Kidney (tissue), 14 donors: ENCODE measurements around the gene CGB5. TPM values are rescaled to one million over a fixed set of nuclear protein-coding genes. Genes with fewer than 3 reads are reported as not detected.
A peak's percentile ranks its signal among the peaks of the same experiment; 100 is the strongest.

Source experiments
- DNase-seq, 5 donors: peaks; one replicate each; pipeline ENCODE4 v3.0.0-alpha.2; 2013 to 2020
- FAIRE-seq: peaks from 2 replicates; lab custom pipeline; 2012; peaks lifted over from hg19 to GRCh38; lab: Jason Lieb, UNC
- H3K27ac ChIP-seq, 2 donors: one replicate each; pipeline ENCODE4 v1.7.0; 2013; ENCODE audit warnings: low read depth in 2 of 2, low read length in 2 of 2, inconsistent platforms in 1 of 2
- H3K27me3 ChIP-seq: one replicate; pipeline ENCODE4 v1.7.1; 2013; ENCODE audit warnings: low read length, inconsistent platforms; ENCODE audit not compliant: control insufficient read depth, insufficient read depth
- H3K36me3 ChIP-seq, 3 donors: one replicate each; pipeline versions ENCODE4 v1.7.0 to v1.7.1; 2013; ENCODE audit warnings: low read length in 3 of 3, control low read depth in 1 of 3, inconsistent platforms in 1 of 3; ENCODE audit not compliant: insufficient read depth in 3 of 3, control insufficient read depth in 2 of 3
- H3K4me1 ChIP-seq, 3 donors: one replicate each; pipeline versions ENCODE4 v1.7.0 to v1.7.1; 2013; ENCODE audit warnings: low read length in 3 of 3, inconsistent platforms in 1 of 3, low read depth in 1 of 3; ENCODE audit not compliant: control insufficient read depth in 2 of 3, insufficient read depth in 2 of 3
- H3K4me3 ChIP-seq, 3 donors: one replicate each; pipeline versions ENCODE4 v1.7.0 to v1.8.1; 2013; ENCODE audit warnings: low read length in 3 of 3, control low read depth in 1 of 3, inconsistent platforms in 1 of 3
- H3K9ac ChIP-seq, 3 donors: one replicate each; pipeline versions ENCODE4 v1.7.0 to v1.7.1; 2013; ENCODE audit warnings: low read length in 3 of 3, control low read depth in 1 of 3, inconsistent platforms in 1 of 3
- H3K9me3 ChIP-seq, 3 donors: one replicate each; pipeline versions ENCODE4 v1.7.0 to v1.7.1; 2013; ENCODE audit warnings: low read length in 3 of 3, control low read depth in 1 of 3, inconsistent platforms in 1 of 3; ENCODE audit not compliant: control insufficient read depth in 2 of 3, insufficient read depth in 1 of 3
- CTCF ChIP-seq: IDR thresholded peaks from 3 replicates; pipeline ENCODE4 v1.5.1; 2012; ENCODE audit warnings: mild to moderate bottlenecking, moderate library complexity, borderline replicate concordance; ENCODE audit not compliant: insufficient read depth; ENCODE audit errors: extremely low read depth
- intact Hi-C: fragments of 100-400 bp; cut with DNase I; formaldehyde crosslinking; loops from one replicate; pipeline ENCODE4 v1.11.1; 2022
- polyA plus RNA-seq: library from polyadenylated mRNA; stranded (reverse); fragments of 350-450 nt; fragmentation: Illumina TruSeq; extraction: RNeasy Lipid Tissue Mini Kit (QIAGEN cat#74804); gene quantifications from one replicate; pipeline ENCODE4 v1.2.3, GENCODE V29; 2014; ENCODE audit warnings: low read depth, low replicate concordance; ENCODE audit not compliant: insufficient read depth
- total RNA-seq: library from RNA; stranded (reverse); fragmentation: NEBNext Ultra II Directional; extraction: Animal tissue kit (Norgen Biotek cat#: 25700); gene quantifications from one replicate; pipeline ENCODE4 v1.2.1, GENCODE V29; 2021
- donor health status: control.
- donor health status: control.
- donor health status: control.
- donor health status: control.
- donor health status: control.
- donor health status: DM: yes; HTN: yes; CAD: no.
- donor health status: Normal renal cell carcinoma (clear cell type).

Gene CGB5
- total and polyA plus RNA-seq, 2 donors from 2014 or later = not detected

GRCh38 chr19:49067554-49067953 is 23.9 kb downstream of the CGB5 start:
- DNase-seq = no peak
- Histone ChIP-seq H3K4me1 (no peaks in the 10 kb centered on the region), H3K9me3 (no peaks in the 10 kb centered on the region), H3K27ac (no peak overlapping the region), H3K36me3 (no peaks in the 10 kb centered on the region), H3K9ac (no peak overlapping the region), H3K27me3 (peaks cover 2% of the 10 kb centered on the region), H3K4me3 (no peak overlapping the region)
- TF ChIP-seq CTCF = no peak
- intact Hi-C loops = no loop called here
- FAIRE-seq = no peak

DNA sequence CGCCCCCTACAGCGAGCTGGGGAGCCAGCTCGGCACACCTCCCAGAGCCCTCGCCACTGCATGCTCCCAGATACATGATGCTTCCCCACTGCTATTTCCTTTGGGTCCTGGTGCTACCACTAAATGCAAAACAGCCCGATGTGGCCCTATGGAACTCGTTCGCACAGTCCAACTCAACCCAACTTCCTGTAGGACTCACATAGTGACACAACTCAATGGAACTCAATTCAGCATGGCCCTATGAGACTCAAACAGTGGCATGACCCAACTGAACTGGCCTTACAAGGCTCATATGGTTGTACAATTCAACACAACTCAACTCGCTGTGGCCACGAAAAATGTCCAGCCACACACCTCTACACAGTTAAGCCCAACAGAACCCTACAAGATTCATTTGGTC is 25.4 kb downstream of the CGB5 start:
- Histone ChIP-seq H3K27ac (no peak overlapping the region), H3K27me3 (peaks cover 10% of the 10 kb centered on the region), H3K9ac (no peak overlapping the region), H3K9me3 (no peaks in the 10 kb centered on the region), H3K36me3 (no peaks in the 10 kb centered on the region), H3K4me1 (no peaks in the 10 kb centered on the region), H3K4me3 (peak overlapping the region in 1 of 3 donors; percentile 2)
- DNase-seq = no peak
- TF ChIP-seq CTCF = no peak
- intact Hi-C loops = no loop called here
- no peak for FAIRE-seq

DNA sequence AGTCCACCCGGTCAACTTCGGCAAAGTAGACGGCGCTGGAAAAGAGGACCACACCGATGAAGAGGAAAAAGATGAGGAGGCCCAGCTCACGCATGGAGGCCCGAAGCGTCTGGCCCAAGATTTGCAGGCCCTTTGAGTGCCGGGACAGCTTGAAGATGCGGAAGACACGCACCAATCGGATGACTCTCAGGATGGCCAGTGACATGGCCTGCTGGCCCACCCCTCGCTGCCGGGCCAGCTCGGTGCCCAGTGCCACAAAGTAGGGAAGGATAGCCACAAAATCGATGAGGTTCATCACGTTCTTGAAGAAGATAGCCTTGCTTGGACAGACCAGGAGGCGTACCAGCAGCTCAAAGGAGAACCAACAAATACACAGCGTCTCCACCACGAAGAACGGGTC is 26.8 kb downstream of the CGB5 start:
- Histone ChIP-seq H3K27me3 (peaks cover 11% of the 10 kb centered on the region), H3K9ac (no peak overlapping the region), H3K4me1 (no peaks in the 10 kb centered on the region), H3K4me3 (no peak overlapping the region), H3K9me3 (no peaks in the 10 kb centered on the region), H3K36me3 (no peaks in the 10 kb centered on the region), H3K27ac (no peak overlapping the region)
- TF ChIP-seq CTCF = no peak
- intact Hi-C loops = no loop called here
- no peak for DNase-seq
- no peak for FAIRE-seq
